Measurements from ENCODE around the gene TSPEAR.
"Not testable (repeated sequence)": the region's sequence is repeated elsewhere in the genome, so short reads cannot be mapped to it uniquely, and the experiment has no call there.

Gene TSPEAR

GRCh38 chr21:44603911-44604310, 107.5 kb downstream of the TSPEAR start:
- DNase-seq (ENCODE audit: low spot score), result no peak

- no peak for DNase-seq (ENCODE audit: low spot score)
Observed at GRCh38 chr21:44603109-44603875, 108.1 kb downstream of the TSPEAR start.

- DNase-seq (ENCODE audit: low spot score), result no peak
Observed at GRCh38 chr21:44602463-44602850, 108.9 kb downstream of the TSPEAR start.

GRCh38 chr21:44601596-44602462, 109.5 kb downstream of the TSPEAR start:
- DNase-seq (ENCODE audit: low spot score), result no peak

- not testable (repeated sequence) for DNase-seq (ENCODE audit: low spot score)
Observed at GRCh38 chr21:44601091-44601490, 110.3 kb downstream of the TSPEAR start.

- not testable (repeated sequence) for DNase-seq (ENCODE audit: low spot score)
Observed at GRCh38 chr21:44600118-44600978, 111.0 kb downstream of the TSPEAR start, which contains the start of gene KRTAP10-7. Gene KRTAP10-7 (plus strand): TSS chr21:44600597. CDS start chr21:44600622, 25 bp downstream.

GRCh38 chr21:44599264-44600029, 111.9 kb downstream of the TSPEAR start:
- no peak for DNase-seq (ENCODE audit: low spot score)

- DNase-seq (ENCODE audit: low spot score), result no peak
Observed at GRCh38 chr21:44598061-44598460, 113.3 kb downstream of the TSPEAR start.

- no peak for DNase-seq (ENCODE audit: low spot score)
Observed at GRCh38 chr21:44596068-44596725, 115.2 kb downstream of the TSPEAR start.

- DNase-seq (ENCODE audit: low spot score), result no peak
Observed at GRCh38 chr21:44595524-44595923, 115.8 kb downstream of the TSPEAR start.

- DNase-seq (ENCODE audit: low spot score), result no peak
Observed at GRCh38 chr21:44594406-44594916, 116.9 kb downstream of the TSPEAR start.

GRCh38 chr21:44593598-44594405, 117.6 kb downstream of the TSPEAR start:
- DNase-seq (ENCODE audit: low spot score), result no peak

- DNase-seq (ENCODE audit: low spot score), result no peak
Observed at GRCh38 chr21:44592446-44593311, 118.7 kb downstream of the TSPEAR start, which contains the start of gene KRTAP10-6. Gene KRTAP10-6 (minus strand): TSS chr21:44592505. CDS start chr21:44592484, 21 bp downstream.

- DNase-seq (ENCODE audit: low spot score), result not testable (repeated sequence)
Observed at GRCh38 chr21:44591801-44592130, 119.6 kb downstream of the TSPEAR start.

- DNase-seq (ENCODE audit: low spot score), result not testable (repeated sequence)
Observed at GRCh38 chr21:44590897-44591800, 120.2 kb downstream of the TSPEAR start.

- no peak for DNase-seq (ENCODE audit: low spot score)
Observed at GRCh38 chr21:44590311-44590721, 121.1 kb downstream of the TSPEAR start.

GRCh38 chr21:44589586-44590305, 121.6 kb downstream of the TSPEAR start:
- DNase-seq (ENCODE audit: low spot score), result no peak
